GM19023 (cell line): ENCODE measurements around the gene SHISA3.

Source experiments
- ATAC-seq: cut with Tn5 transposase; IDR thresholded peaks from one replicate; pipeline ENCODE4 v1.9.1; 2021; ENCODE audit warnings: mild to moderate bottlenecking, moderate library complexity; ENCODE audit not compliant: unreplicated experiment

The SHISA3 gene

GRCh38 chr4:42442601-42443000, 45.3 kb downstream of the SHISA3 start:
- no peak for ATAC-seq

- ATAC-seq: no peak
Measured at GRCh38 chr4:42445038-42445437, 47.8 kb downstream of the SHISA3 start.

- ATAC-seq: no peak
Measured at GRCh38 chr4:42446823-42447222, 49.5 kb downstream of the SHISA3 start.
